ENCODE measurements around the gene TNRC6B.

TNRC6B gene

DNA sequence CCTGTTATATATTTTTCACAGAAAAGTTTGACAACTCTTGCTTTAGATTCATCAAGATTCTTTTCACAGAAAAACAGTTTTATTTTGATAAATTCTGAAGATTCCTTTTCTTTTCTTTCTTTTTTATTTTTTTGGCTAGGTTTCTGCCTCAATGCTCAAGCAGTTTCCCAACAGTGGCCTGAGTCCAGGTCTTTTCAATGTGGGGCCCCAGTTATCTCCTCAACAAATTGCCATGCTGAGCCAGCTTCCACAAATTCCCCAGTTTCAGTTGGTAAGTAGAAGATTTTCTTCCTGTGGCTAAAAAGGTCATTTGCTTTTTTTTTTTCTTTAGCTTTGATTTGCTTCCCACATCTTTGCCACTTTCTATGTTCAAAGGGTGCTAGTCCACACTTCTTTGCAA lies 122.6 kb downstream of the TNRC6B start:
- no peak overlapping the region for H3K4me3 ChIP-seq (replicated peaks; ENCODE audit: low read depth, low read length)
- DNase-seq (ENCODE audit: low read depth), result peak; percentile 19
- TF ChIP-seq CTCF (IDR thresholded peaks at IDR 0.05; ENCODE audit: low read length, missing control alignments), result no peak

- DNase-seq (ENCODE audit: low read depth), result no peak
These were observed 123.4 kb downstream of the TNRC6B start for GRCh38 chr22:40300884-40301672.

GRCh38 chr22:40302149-40302548 lies 124.4 kb downstream of the TNRC6B start:
- TF ChIP-seq CTCF (IDR thresholded peaks at IDR 0.05; ENCODE audit: low read length, missing control alignments), result no peak
- no peak overlapping the region for H3K4me3 ChIP-seq (replicated peaks; ENCODE audit: low read depth, low read length)
- no peak for DNase-seq (ENCODE audit: low read depth)

More at GRCh38 chr22:40300884-40301672, 123.4 kb downstream of the TNRC6B start:
- no peak for TF ChIP-seq CTCF (IDR thresholded peaks at IDR 0.05; ENCODE audit: low read length, missing control alignments)
- H3K4me3 ChIP-seq (replicated peaks; ENCODE audit: low read depth, low read length), result no peak overlapping the region

DNA sequence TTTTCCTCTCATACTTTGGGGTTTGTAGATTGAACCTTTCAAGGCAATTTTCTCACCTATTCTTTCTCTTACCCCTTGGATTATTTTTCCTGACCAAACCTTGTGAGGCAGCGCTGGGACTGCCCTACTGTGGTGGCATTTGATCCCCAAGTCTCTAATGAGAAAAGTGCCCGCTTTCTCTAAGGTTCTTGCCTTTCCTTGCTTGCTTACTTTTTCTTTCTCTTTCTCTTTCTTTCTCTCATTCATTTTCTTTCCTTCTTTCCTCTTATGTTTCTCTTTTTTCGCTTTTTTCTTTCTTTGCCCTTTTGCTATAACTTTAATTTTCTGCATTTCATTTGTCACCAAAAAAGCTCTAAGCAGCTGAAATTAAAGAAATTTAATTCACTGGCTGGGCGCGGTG lies 127.9 kb downstream of the TNRC6B start:
- no peak for DNase-seq (ENCODE audit: low read depth)
- TF ChIP-seq CTCF (IDR thresholded peaks at IDR 0.05; ENCODE audit: low read length, missing control alignments), result no peak
- no peak overlapping the region for H3K4me3 ChIP-seq (replicated peaks; ENCODE audit: low read depth, low read length)

- H3K4me3 ChIP-seq (replicated peaks; ENCODE audit: low read depth, low read length), result no peak overlapping the region
- no peak for DNase-seq (ENCODE audit: low read depth)
- no peak for TF ChIP-seq CTCF (IDR thresholded peaks at IDR 0.05; ENCODE audit: low read length, missing control alignments)
These were observed 131.4 kb downstream of the TNRC6B start for GRCh38 chr22:40308999-40309573.

GRCh38 chr22:40309631-40310030 lies 131.9 kb downstream of the TNRC6B start:
- H3K4me3 ChIP-seq (replicated peaks; ENCODE audit: low read depth, low read length), result no peak overlapping the region
- TF ChIP-seq CTCF (IDR thresholded peaks at IDR 0.05; ENCODE audit: low read length, missing control alignments), result no peak
- DNase-seq (ENCODE audit: low read depth), result no peak

All from fibroblast of pulmonary artery (primary cell).